ENCODE data around the gene NAGK.

Gene NAGK

DNA sequence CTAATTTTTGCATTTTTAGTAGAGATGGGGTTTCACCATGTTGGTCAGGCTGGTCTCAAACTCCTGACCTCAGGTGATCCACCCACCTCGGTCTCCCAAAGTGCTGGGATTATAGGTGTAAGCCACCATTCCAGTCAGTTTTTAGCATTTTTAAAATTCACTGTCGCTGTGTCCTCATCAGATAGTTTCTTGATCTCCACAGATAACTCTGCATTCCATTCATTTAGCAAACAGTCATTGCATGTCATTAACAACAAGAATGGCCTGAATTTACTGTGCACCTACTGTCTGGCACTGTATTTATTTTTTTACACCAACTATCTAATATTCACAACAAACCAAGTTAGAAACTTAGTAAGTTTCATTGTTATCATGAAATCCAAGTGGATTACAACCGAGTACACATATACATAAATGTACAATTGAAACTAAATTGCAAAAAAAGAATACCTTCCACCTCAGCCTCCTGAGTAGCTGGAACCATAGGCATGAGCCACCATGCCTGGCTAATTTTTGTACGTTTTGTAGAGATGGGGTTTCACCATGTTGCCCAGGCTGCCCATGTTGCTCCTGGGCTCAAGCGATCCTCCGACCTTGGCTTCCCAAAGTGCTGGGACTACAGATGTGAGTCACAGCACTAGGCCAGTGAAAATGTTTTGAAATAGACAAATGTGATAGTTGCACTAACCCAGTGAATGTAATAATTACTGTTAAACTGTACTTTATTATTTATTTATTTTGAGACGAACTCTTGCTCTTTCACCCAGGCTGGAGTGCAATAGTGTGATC, 57.3 kb downstream of the NAGK start:
- Histone ChIP-seq H4K91ac (ENCODE audit: low read depth, low read length) (no peak overlapping the region), H3K18ac (ENCODE audit: low read length) (no peak overlapping the region), H2BK120ac (ENCODE audit: insufficient read depth, low read length, poor library complexity) (no peak overlapping the region), H3K36me3 (ENCODE audit: control insufficient read depth in 1 of 2, insufficient read depth in 2 of 2, low read length in 2 of 2) (peaks cover 0 to 8% of the 10 kb centered on the region in 2 experiments), H3K4ac (ENCODE audit: low read depth, low read length) (no peak overlapping the region), H3K14ac (ENCODE audit: low read length) (no peak overlapping the region), H2BK5ac (ENCODE audit: low read depth, low read length, poor library complexity) (peak overlapping the region; percentile 1), H2BK12ac (ENCODE audit: low read length) (peak overlapping the region; percentile 24), H3K79me2 (ENCODE audit: control insufficient read depth, insufficient read depth, low read length, poor library complexity) (peaks cover 6% of the 10 kb centered on the region), H3K27me3 (ENCODE audit: insufficient read depth, low read length) (no peaks in the 10 kb centered on the region), H3K4me3 (ENCODE audit: low read depth, low read length) (no peak overlapping the region), H3K9ac (ENCODE audit: low read length) (no peak overlapping the region), H3K23ac (ENCODE audit: low read length) (no peak overlapping the region), H3K9me3 (ENCODE audit: insufficient read depth, low read depth, low read length) (peaks cover 2% of the 10 kb centered on the region), H3K4me2 (ENCODE audit: low read length) (no peak overlapping the region), H2AFZ (ENCODE audit: insufficient read depth, low read length, poor library complexity) (no peak overlapping the region), H3K4me1 (ENCODE audit: control insufficient read depth in 1 of 2, insufficient read depth in 2 of 2, low read length in 2 of 2) (peaks cover 2% of the 10 kb centered on the region in 2 experiments), H2AK5ac (ENCODE audit: low read length) (no peak overlapping the region), H3K27ac (ENCODE audit: low read depth, low read length) (no peak overlapping the region), H4K8ac (ENCODE audit: low read depth, low read length) (no peak overlapping the region), H4K12ac (ENCODE audit: low read depth, low read length) (no peak overlapping the region), H3K79me1 (ENCODE audit: low read length) (peaks cover 11% of the 10 kb centered on the region)
- no CpG with 5 or more reads among the region's 7 CpGs for WGBS (ENCODE audit: extremely low coverage, insufficient coverage, insufficient read length)
- DNase-seq: peak; percentile 41 to 91

DNA sequence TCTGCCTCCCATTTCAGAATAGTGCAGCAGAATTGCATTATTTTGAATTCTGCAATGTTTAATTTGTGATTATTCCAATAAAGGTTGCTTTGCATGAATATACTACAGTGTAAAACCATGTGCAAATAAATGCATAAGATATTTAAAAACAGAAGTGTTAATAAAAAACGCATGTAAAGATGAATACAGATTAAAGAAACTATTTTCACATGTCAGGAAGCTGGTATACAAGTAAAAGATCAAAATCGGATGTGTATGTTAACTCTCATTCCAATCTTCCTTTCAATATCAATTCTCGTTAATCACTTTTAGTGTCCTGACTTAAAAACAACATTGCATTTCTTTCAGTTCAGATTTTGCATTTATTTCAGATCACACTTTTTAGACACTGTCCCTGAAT, 58.5 kb downstream of the NAGK start:
- Histone ChIP-seq H2BK5ac (ENCODE audit: low read depth, low read length, poor library complexity) (no peak overlapping the region), H3K79me1 (ENCODE audit: low read length) (peaks cover 11% of the 10 kb centered on the region), H4K8ac (ENCODE audit: low read depth, low read length) (no peak overlapping the region), H3K4me3 (ENCODE audit: low read depth, low read length) (no peak overlapping the region), H3K79me2 (ENCODE audit: control insufficient read depth, insufficient read depth, low read length, poor library complexity) (peaks cover 8% of the 10 kb centered on the region), H3K27ac (ENCODE audit: low read depth, low read length) (no peak overlapping the region), H3K27me3 (ENCODE audit: insufficient read depth, low read length) (no peaks in the 10 kb centered on the region), H3K18ac (ENCODE audit: low read length) (no peak overlapping the region), H3K23ac (ENCODE audit: low read length) (no peak overlapping the region), H3K9ac (ENCODE audit: low read length) (no peak overlapping the region), H3K9me3 (ENCODE audit: insufficient read depth, low read depth, low read length) (peaks cover 2% of the 10 kb centered on the region), H4K91ac (ENCODE audit: low read depth, low read length) (no peak overlapping the region), H3K4me1 (ENCODE audit: control insufficient read depth in 1 of 2, insufficient read depth in 2 of 2, low read length in 2 of 2) (peaks cover 6 to 7% of the 10 kb centered on the region in 2 experiments), H4K12ac (ENCODE audit: low read depth, low read length) (no peak overlapping the region), H3K14ac (ENCODE audit: low read length) (no peak overlapping the region), H2BK120ac (ENCODE audit: insufficient read depth, low read length, poor library complexity) (no peak overlapping the region), H3K36me3 (ENCODE audit: control insufficient read depth in 1 of 2, insufficient read depth in 2 of 2, low read length in 2 of 2) (peaks cover 0 to 8% of the 10 kb centered on the region in 2 experiments), H3K4ac (ENCODE audit: low read depth, low read length) (no peak overlapping the region), H2AK5ac (ENCODE audit: low read length) (no peak overlapping the region), H3K4me2 (ENCODE audit: low read length) (no peak overlapping the region), H2AFZ (ENCODE audit: insufficient read depth, low read length, poor library complexity) (no peak overlapping the region), H2BK12ac (ENCODE audit: low read length) (no peak overlapping the region)
- no CpG with 5 or more reads among the region's 3 CpGs for WGBS (ENCODE audit: extremely low coverage, insufficient coverage, insufficient read length)
- no peak for DNase-seq

All from trophoblast cell (in vitro differentiated cells and primary cell).